HL-60 (cell line): ENCODE results near the gene IGF1.

Experiments
- CTCF ChIP-seq: IDR thresholded peaks from one replicate; pipeline ENCODE4 v1.5.1; 2011; ENCODE audit warnings: low read length, control low read depth, inconsistent platforms; ENCODE audit not compliant: insufficient read depth
- GABPA ChIP-seq: IDR thresholded peaks from 2 replicates; pipeline ENCODE4 v1.6.1; 2012; ENCODE audit warnings: low read depth
- POLR2AphosphoS5 ChIP-seq: IDR thresholded peaks from 2 replicates; pipeline ENCODE4 v1.6.1; 2012; ENCODE audit warnings: low read depth
- SPI1 ChIP-seq: IDR thresholded peaks from 2 replicates; pipeline ENCODE4 v1.6.1; 2012; ENCODE audit warnings: low read depth, mild to moderate bottlenecking, borderline replicate concordance
- TF ChIP-seq, protein P1 (sequence below): IDR thresholded peaks from 2 replicates; pipeline ENCODE4 v1.6.1; 2012; ENCODE audit warnings: low read depth; ENCODE audit not compliant: insufficient replicate concordance

GRCh38 chr12:102437511-102437910, 42.9 kb downstream of the IGF1 start:
- TF ChIP-seq CTCF (no peak), POLR2AphosphoS5 (no peak), GABPA (no peak), SPI1 (no peak)
- TF ChIP-seq, protein P1, sequence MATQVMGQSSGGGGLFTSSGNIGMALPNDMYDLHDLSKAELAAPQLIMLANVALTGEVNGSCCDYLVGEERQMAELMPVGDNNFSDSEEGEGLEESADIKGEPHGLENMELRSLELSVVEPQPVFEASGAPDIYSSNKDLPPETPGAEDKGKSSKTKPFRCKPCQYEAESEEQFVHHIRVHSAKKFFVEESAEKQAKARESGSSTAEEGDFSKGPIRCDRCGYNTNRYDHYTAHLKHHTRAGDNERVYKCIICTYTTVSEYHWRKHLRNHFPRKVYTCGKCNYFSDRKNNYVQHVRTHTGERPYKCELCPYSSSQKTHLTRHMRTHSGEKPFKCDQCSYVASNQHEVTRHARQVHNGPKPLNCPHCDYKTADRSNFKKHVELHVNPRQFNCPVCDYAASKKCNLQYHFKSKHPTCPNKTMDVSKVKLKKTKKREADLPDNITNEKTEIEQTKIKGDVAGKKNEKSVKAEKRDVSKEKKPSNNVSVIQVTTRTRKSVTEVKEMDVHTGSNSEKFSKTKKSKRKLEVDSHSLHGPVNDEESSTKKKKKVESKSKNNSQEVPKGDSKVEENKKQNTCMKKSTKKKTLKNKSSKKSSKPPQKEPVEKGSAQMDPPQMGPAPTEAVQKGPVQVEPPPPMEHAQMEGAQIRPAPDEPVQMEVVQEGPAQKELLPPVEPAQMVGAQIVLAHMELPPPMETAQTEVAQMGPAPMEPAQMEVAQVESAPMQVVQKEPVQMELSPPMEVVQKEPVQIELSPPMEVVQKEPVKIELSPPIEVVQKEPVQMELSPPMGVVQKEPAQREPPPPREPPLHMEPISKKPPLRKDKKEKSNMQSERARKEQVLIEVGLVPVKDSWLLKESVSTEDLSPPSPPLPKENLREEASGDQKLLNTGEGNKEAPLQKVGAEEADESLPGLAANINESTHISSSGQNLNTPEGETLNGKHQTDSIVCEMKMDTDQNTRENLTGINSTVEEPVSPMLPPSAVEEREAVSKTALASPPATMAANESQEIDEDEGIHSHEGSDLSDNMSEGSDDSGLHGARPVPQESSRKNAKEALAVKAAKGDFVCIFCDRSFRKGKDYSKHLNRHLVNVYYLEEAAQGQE, result no peak
